Stimulated activated CD8-positive, alpha-beta memory T cell treated with anti-CD3 and anti-CD28 coated beads, Interleukin-4, amount 100 ng/mL, for 1 hour (primary cell): ENCODE results near the gene BEST3.
A peak's percentile ranks its signal among the peaks of the same experiment; 100 is the strongest.

Experiments used
- DNase-seq, 2 donors: peaks; one replicate each; pipeline ENCODE4 v3.0.0-alpha.2; 2020; ENCODE audit warnings: low read depth in 2 of 2, low spot score in 1 of 2

BEST3 gene

GRCh38 chr12:69653703-69654102, 45.4 kb downstream of the BEST3 start:
- no peak for DNase-seq

GRCh38 chr12:69651922-69652321, 47.2 kb downstream of the BEST3 start:
- no peak for DNase-seq

- no peak for DNase-seq
Measured at GRCh38 chr12:69649529-69649928, 49.6 kb downstream of the BEST3 start.

GRCh38 chr12:69648476-69648875, 50.6 kb downstream of the BEST3 start:
- no peak for DNase-seq

GRCh38 chr12:69647178-69647577, 51.9 kb downstream of the BEST3 start:
- no peak for DNase-seq

GRCh38 chr12:69645031-69645430, 54.1 kb downstream of the BEST3 start:
- DNase-seq = no peak

- no peak for DNase-seq
Measured at GRCh38 chr12:69644511-69644910, 54.6 kb downstream of the BEST3 start.

- no peak for DNase-seq
Measured at GRCh38 chr12:69642531-69642930, 56.6 kb downstream of the BEST3 start.

GRCh38 chr12:69641546-69641945, 57.6 kb downstream of the BEST3 start:
- no peak for DNase-seq

- peak; percentile 5 to 17 for DNase-seq
Measured at GRCh38 chr12:69639400-69640016, 59.6 kb downstream of the BEST3 start.

GRCh38 chr12:69633061-69633460, 66.0 kb downstream of the BEST3 start:
- no peak for DNase-seq

GRCh38 chr12:69630191-69630590, 68.9 kb downstream of the BEST3 start:
- no peak for DNase-seq

- DNase-seq = no peak
Measured at GRCh38 chr12:69627501-69627900, 71.6 kb downstream of the BEST3 start.

- no peak for DNase-seq
Measured at GRCh38 chr12:69623970-69624369, 75.1 kb downstream of the BEST3 start.

- no peak for DNase-seq
Measured at GRCh38 chr12:69621551-69621950, 77.6 kb downstream of the BEST3 start.

- DNase-seq = no peak
Measured at GRCh38 chr12:69620921-69621320, 78.2 kb downstream of the BEST3 start.

GRCh38 chr12:69620077-69620476, 79.0 kb downstream of the BEST3 start:
- DNase-seq = no peak

GRCh38 chr12:69619050-69619449, 80.1 kb downstream of the BEST3 start:
- no peak for DNase-seq

- no peak for DNase-seq
Measured at GRCh38 chr12:69616025-69616424, 83.1 kb downstream of the BEST3 start.

GRCh38 chr12:69613351-69613750, 85.8 kb downstream of the BEST3 start:
- no peak for DNase-seq

- DNase-seq = no peak
Measured at GRCh38 chr12:69610729-69611128, 88.4 kb downstream of the BEST3 start, which contains the start of gene LRRC10. LRRC10 (minus strand) TSS chr12:69610907; CDS start chr12:69610838, 69 bp downstream.

- no peak for DNase-seq
Measured at GRCh38 chr12:69610126-69610525, 89.0 kb downstream of the BEST3 start.

GRCh38 chr12:69608114-69608513, 91.0 kb downstream of the BEST3 start:
- DNase-seq = no peak
